OCI-LY7 (cell line): ENCODE results near the gene RAPGEFL1.

Source experiments
- EZH2phosphoT487 ChIP-seq: fragments of 200-600 bp; sonication (generic); IDR thresholded peaks from 2 replicates; pipeline ENCODE4 v1.6.1; 2018; ENCODE audit warnings: low read depth, borderline replicate concordance, mild to moderate bottlenecking, mixed run types, antibody characterized with exemption, low read length, moderate library complexity, mixed read lengths
- TF ChIP-seq, protein P1 (sequence below): fragments of 200-600 bp; sonication (generic); conservative IDR thresholded peaks from 2 replicates; pipeline ENCODE4 v1.5.1; 2014; ENCODE audit warnings: mild to moderate bottlenecking, antibody characterized with exemption, low read length, moderate library complexity, mixed read lengths

- TF ChIP-seq, protein P1, sequence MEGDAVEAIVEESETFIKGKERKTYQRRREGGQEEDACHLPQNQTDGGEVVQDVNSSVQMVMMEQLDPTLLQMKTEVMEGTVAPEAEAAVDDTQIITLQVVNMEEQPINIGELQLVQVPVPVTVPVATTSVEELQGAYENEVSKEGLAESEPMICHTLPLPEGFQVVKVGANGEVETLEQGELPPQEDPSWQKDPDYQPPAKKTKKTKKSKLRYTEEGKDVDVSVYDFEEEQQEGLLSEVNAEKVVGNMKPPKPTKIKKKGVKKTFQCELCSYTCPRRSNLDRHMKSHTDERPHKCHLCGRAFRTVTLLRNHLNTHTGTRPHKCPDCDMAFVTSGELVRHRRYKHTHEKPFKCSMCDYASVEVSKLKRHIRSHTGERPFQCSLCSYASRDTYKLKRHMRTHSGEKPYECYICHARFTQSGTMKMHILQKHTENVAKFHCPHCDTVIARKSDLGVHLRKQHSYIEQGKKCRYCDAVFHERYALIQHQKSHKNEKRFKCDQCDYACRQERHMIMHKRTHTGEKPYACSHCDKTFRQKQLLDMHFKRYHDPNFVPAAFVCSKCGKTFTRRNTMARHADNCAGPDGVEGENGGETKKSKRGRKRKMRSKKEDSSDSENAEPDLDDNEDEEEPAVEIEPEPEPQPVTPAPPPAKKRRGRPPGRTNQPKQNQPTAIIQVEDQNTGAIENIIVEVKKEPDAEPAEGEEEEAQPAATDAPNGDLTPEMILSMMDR = no peak
- TF ChIP-seq EZH2phosphoT487 = no peak
These were observed 31.8 kb upstream of the RAPGEFL1 start for GRCh38 chr17:40145476-40145875.
